Kidney epithelial cell (primary cell): Measurements from ENCODE around the gene DCXR. TPM values are rescaled to one million over a fixed set of nuclear protein-coding genes. Genes with fewer than 3 reads are reported as not detected.

Experiments used
- DNase-seq: peaks from one replicate; pipeline ENCODE4 v3.0.0-alpha.2; 2010; ENCODE audit warnings: low read depth
- H3K27me3 ChIP-seq: 2 replicates; pipeline ENCODE4 v1.6.0; 2011; ENCODE audit warnings: low read length; ENCODE audit not compliant: control insufficient read depth, insufficient read depth
- H3K36me3 ChIP-seq: 2 replicates; pipeline ENCODE4 v1.5.1; 2011; ENCODE audit warnings: low read length; ENCODE audit not compliant: control insufficient read depth, insufficient read depth
- H3K4me3 ChIP-seq: 2 replicates; pipeline ENCODE4 v1.5.1; 2011; ENCODE audit warnings: low read depth, mild to moderate bottlenecking, control low read depth, low read length
- CTCF ChIP-seq: IDR thresholded peaks from 2 replicates; pipeline ENCODE4 v1.5.1; 2011; ENCODE audit warnings: mild to moderate bottlenecking, moderate library complexity, low read length, control low read depth, inconsistent platforms; ENCODE audit not compliant: insufficient read depth, poor library complexity, severe bottlenecking
- total RNA-seq: library from RNA; depleted of rRNA; stranded (reverse); fragments of >200 nt; gene quantifications from 2 replicates; pipeline ENCODE4 v1.2.3, GENCODE V29; 2015

The DCXR gene
- total RNA-seq, 1 donor from 2014 or later = 70.8 TPM

- Histone ChIP-seq H3K4me3 (no peak overlapping the region), H3K27me3 (no peaks in the 10 kb centered on the region), H3K36me3 (no peaks in the 10 kb centered on the region)
- no peak for TF ChIP-seq CTCF
- DNase-seq = no peak
These were observed 38.6 kb downstream of the DCXR start for GRCh38 chr17:81998691-81999438.

DNA sequence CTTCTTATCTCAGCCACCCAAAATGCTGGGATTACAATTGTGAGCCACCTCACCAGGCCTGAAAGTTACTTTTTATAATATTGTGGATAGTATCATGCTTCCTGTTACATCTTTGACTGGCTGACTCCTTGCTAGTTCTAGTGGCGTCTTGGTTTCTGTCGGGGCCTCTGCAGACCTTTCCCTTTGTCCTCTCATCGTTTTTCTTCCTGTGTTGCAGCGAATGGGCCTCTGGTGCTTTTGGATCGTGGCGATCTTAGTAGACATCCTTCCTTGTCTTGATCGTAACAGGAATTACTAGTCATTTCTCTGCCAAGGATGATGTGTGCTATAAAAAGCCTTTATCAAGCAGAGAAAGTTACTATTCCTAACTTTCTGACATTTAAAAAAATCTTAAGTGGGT is 39.3 kb downstream of the DCXR start:
- H3K27me3 ChIP-seq = no peaks in the 10 kb centered on the region
- DNase-seq = no peak
- TF ChIP-seq CTCF = no peak
- no peak overlapping the region for H3K4me3 ChIP-seq
- no peaks in the 10 kb centered on the region for H3K36me3 ChIP-seq

GRCh38 chr17:81996757-81997441 is 40.6 kb downstream of the DCXR start:
- no peak for DNase-seq
- H3K27me3 ChIP-seq = no peaks in the 10 kb centered on the region
- TF ChIP-seq CTCF = no peak

DNA sequence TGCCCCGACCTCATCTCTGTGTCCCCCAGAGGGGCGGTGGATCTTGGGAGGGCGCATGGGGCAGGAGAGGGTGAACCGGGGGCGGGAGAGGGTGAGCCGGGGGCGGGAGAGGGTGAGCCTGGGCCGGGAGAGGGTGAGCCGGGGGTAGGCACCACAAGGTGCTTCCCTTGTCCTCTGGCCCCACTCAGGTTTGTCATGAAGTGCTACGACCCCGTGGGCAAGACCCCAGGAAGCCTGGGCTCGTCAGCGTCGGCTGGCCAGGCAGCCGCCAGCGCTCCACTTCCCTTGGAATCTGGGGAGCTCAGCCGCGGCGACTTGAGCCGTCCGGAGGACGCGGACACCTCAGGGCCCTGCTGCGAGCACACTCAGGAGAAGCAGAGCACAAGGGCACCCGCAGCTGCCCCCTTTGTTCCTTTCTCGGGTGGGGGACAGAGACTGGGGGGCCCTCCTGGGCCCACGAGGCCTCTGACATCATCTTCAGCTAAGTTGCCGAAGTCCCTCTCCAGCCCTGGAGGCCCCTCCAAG is 41.2 kb downstream of the DCXR start:
- H3K4me3 ChIP-seq = no peak overlapping the region
- TF ChIP-seq CTCF = no peak

More at GRCh38 chr17:81996757-81997441, 40.6 kb downstream of the DCXR start:
- H3K36me3 ChIP-seq = peaks cover 1% of the 10 kb centered on the region
- no peak overlapping the region for H3K4me3 ChIP-seq

DNA sequence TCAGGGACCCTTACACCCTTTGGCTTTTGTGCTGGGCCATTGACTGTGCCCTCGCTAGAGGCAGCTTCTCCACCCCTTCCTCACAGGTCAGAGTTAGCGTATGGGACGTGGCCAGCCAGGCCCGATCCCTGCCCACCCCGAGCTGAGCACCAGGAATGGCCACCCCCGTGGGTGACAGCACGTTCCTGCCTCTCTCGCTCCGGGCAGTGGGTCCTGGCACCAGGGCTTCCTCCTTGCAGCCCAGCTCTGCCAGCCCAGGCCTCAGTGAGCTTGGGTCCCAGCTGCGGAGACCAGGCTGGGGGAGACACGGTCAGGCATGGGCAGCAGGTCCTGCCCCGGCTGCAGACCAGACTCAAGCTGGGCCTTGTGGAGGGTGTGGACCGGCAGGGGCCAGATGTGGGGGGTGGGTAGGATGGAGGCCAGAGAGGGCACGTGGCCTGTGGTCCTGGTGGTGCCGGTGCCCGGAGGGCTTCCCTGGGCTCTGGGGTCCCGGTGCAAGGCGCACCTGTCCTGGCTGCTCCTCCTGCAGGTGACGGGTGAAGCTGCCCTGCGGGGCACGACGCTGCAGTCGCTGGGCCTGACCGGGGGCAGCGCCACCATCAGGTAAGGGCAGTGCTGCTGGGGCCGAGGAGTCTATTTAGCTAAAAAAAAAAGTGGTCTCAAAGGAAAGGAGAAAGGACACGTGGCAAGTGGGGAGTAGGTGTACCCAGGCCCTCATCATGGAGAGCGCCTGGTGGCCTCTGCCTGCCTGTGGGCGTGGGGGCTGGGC is 41.9 kb downstream of the DCXR start:
- DNase-seq = no peak
- H3K27me3 ChIP-seq = no peaks in the 10 kb centered on the region
- TF ChIP-seq CTCF = no peak
- H3K4me3 ChIP-seq = no peak overlapping the region
- H3K36me3 ChIP-seq = peaks cover 1% of the 10 kb centered on the region

More for the DNA sequence above, 41.2 kb downstream of the DCXR start:
- H3K36me3 ChIP-seq = peaks cover 1% of the 10 kb centered on the region
- no peak for DNase-seq
- H3K27me3 ChIP-seq = no peaks in the 10 kb centered on the region
